ENCODE data around the gene MT1A. TPM values are rescaled to one million over a fixed set of nuclear protein-coding genes. Genes with fewer than 3 reads are reported as not detected.

MT1A gene
- total RNA-seq, 1 donor from 2014 or later: not detected

- H3K27ac Mint-ChIP-seq: no peak overlapping the region
- H3K4me1 Mint-ChIP-seq: peaks cover 19% of the 10 kb centered on the region
- H3K36me3 Mint-ChIP-seq: no peaks in the 10 kb centered on the region
- no peak overlapping the region for H3K4me3 Mint-ChIP-seq
- no peaks in the 10 kb centered on the region for H3K9me3 Mint-ChIP-seq
- DNase-seq (ENCODE audit: low spot score in 2 of 2, unreplicated experiment in 2 of 2): no peak
- peaks cover 90% of the 10 kb centered on the region for H3K27me3 Mint-ChIP-seq (ENCODE audit: low read depth)
- TF ChIP-seq CTCF (IDR thresholded peaks at IDR 0.05; ENCODE audit: unreplicated experiment): no peak
These were observed 8.9 kb upstream of the MT1A start for GRCh38 chr16:56629531-56629930.

- Mint-ChIP-seq H3K9me3 (no peaks in the 10 kb centered on the region), H3K36me3 (no peaks in the 10 kb centered on the region), H3K27me3 (ENCODE audit: low read depth) (peaks cover 90% of the 10 kb centered on the region), H3K4me3 (no peak overlapping the region), H3K27ac (no peak overlapping the region), H3K4me1 (peaks cover 20% of the 10 kb centered on the region)
- no peak for DNase-seq (ENCODE audit: low spot score in 2 of 2, unreplicated experiment in 2 of 2)
- no peak for TF ChIP-seq CTCF (IDR thresholded peaks at IDR 0.05; ENCODE audit: unreplicated experiment)
These were observed 8.3 kb upstream of the MT1A start for GRCh38 chr16:56630134-56630533.

GRCh38 chr16:56631197-56631596 lies 7.3 kb upstream of the MT1A start:
- TF ChIP-seq CTCF (IDR thresholded peaks at IDR 0.05; ENCODE audit: unreplicated experiment): no peak
- no peak for DNase-seq (ENCODE audit: low spot score in 2 of 2, unreplicated experiment in 2 of 2)
- Mint-ChIP-seq H3K27ac (no peak overlapping the region), H3K4me3 (peak overlapping the region; percentile 65), H3K4me1 (peaks cover 15% of the 10 kb centered on the region), H3K9me3 (no peaks in the 10 kb centered on the region), H3K36me3 (no peaks in the 10 kb centered on the region), H3K27me3 (ENCODE audit: low read depth) (peaks cover 90% of the 10 kb centered on the region)

GRCh38 chr16:56631832-56632155 lies 6.7 kb upstream of the MT1A start:
- peak overlapping the region; percentile 65 for H3K4me3 Mint-ChIP-seq
- no peak for TF ChIP-seq CTCF (IDR thresholded peaks at IDR 0.05; ENCODE audit: unreplicated experiment)
- no peak overlapping the region for H3K27ac Mint-ChIP-seq
- DNase-seq (ENCODE audit: low spot score in 2 of 2, unreplicated experiment in 2 of 2): no peak
- H3K36me3 Mint-ChIP-seq: no peaks in the 10 kb centered on the region
- H3K27me3 Mint-ChIP-seq (ENCODE audit: low read depth): peaks cover 90% of the 10 kb centered on the region
- no peaks in the 10 kb centered on the region for H3K9me3 Mint-ChIP-seq
- peaks cover 15% of the 10 kb centered on the region for H3K4me1 Mint-ChIP-seq

- Mint-ChIP-seq H3K4me1 (peaks cover 11% of the 10 kb centered on the region), H3K27me3 (ENCODE audit: low read depth) (peaks cover 90% of the 10 kb centered on the region), H3K36me3 (no peaks in the 10 kb centered on the region), H3K27ac (no peak within 1 kb of the TSS), H3K9me3 (no peaks in the 10 kb centered on the region), H3K4me3 (peak within 1 kb of the TSS; percentile 65)
- DNase-seq (ENCODE audit: low spot score in 2 of 2, unreplicated experiment in 2 of 2): no peak
- no peak for TF ChIP-seq CTCF (IDR thresholded peaks at IDR 0.05; ENCODE audit: unreplicated experiment)
These were observed 6.2 kb upstream of the MT1A start, which contains the start of gene MT1M for GRCh38 chr16:56632156-56632847. Gene MT1M, plus strand, starts transcription at chr16:56632659. Its CDS starts 73 bp downstream, at chr16:56632732.
